DND-41 (cell line): ENCODE measurements around the gene ZNF615.

Source experiments
- CTCF ChIP-seq: IDR thresholded peaks from 2 replicates; pipeline ENCODE4 v1.5.1; 2012; ENCODE audit warnings: borderline replicate concordance, low read length, moderate library complexity, mild to moderate bottlenecking; ENCODE audit not compliant: poor library complexity, severe bottlenecking; ENCODE audit errors: extremely low read depth
- EZH2 ChIP-seq: IDR thresholded peaks from 3 replicates; pipeline ENCODE4 v1.6.1; 2012; ENCODE audit warnings: borderline replicate concordance, low read depth, mild to moderate bottlenecking, moderate library complexity, low read length, inconsistent platforms; ENCODE audit not compliant: severe bottlenecking

GRCh38 chr19:51986309-51987291, 21.4 kb downstream of the ZNF615 start, which contains the start of gene ZNF350:
- TF ChIP-seq CTCF (no peak), EZH2 (no peak)
